HepG2 (cell line): Measurements from ENCODE around the gene VSNL1. TPM values are rescaled to one million over a fixed set of nuclear protein-coding genes. Genes with fewer than 3 reads are reported as not detected.
A peak's percentile ranks its signal among the peaks of the same experiment; 100 is the strongest.

Experiments used
- ARID3A ChIP-seq: IDR thresholded peaks from 2 replicates; pipeline ENCODE4 v1.6.1; 2012; ENCODE audit warnings: low read depth, low read length, improper control_type of control experiment
- BRD4 ChIP-seq: sonication (generic); formaldehyde crosslinking; IDR thresholded peaks from 2 replicates; pipeline ENCODE4 v1.4.0; 2020; ENCODE audit warnings: missing genetic modification reagents
- CENPT ChIP-seq: sonication (generic); formaldehyde crosslinking; IDR thresholded peaks from 2 replicates; pipeline ENCODE4 v1.8.0; 2022; ENCODE audit warnings: low read depth, mild to moderate bottlenecking, moderate library complexity, missing genetic modification reagents
- GMEB2 ChIP-seq: IDR thresholded peaks from 2 replicates; pipeline ENCODE4 v1.6.1; 2016; ENCODE audit warnings: missing biosample characterization, missing genetic modification reagents, low read depth
- HOMEZ ChIP-seq: IDR thresholded peaks from 2 replicates; pipeline ENCODE4 v1.6.1; 2016; ENCODE audit warnings: low read depth
- MAF1 ChIP-seq: sonication (generic); formaldehyde crosslinking; IDR thresholded peaks from 2 replicates; pipeline ENCODE4 v1.5.0; 2020; ENCODE audit warnings: missing genetic modification reagents, borderline replicate concordance
- PRDM10 ChIP-seq: sonication (generic); formaldehyde crosslinking; IDR thresholded peaks from 2 replicates; pipeline ENCODE4 v1.4.0; 2020; ENCODE audit warnings: low read depth, missing genetic modification reagents
- SMAD9 ChIP-seq: sonication (generic); formaldehyde crosslinking; IDR thresholded peaks from 2 replicates; pipeline ENCODE4 v1.5.1; 2020; ENCODE audit warnings: mild to moderate bottlenecking, missing genetic modification reagents
- ZBTB21 ChIP-seq: sonication (generic); formaldehyde crosslinking; IDR thresholded peaks from 2 replicates; pipeline ENCODE4 v1.4.0; 2020; ENCODE audit warnings: missing genetic modification reagents
- ZFX ChIP-seq: sonication (generic); formaldehyde crosslinking; IDR thresholded peaks from 2 replicates; pipeline ENCODE4 v1.4.0; 2020; ENCODE audit warnings: mild to moderate bottlenecking, low read depth, missing genetic modification reagents, moderate library complexity
- ZNF337 ChIP-seq: sonication (generic); formaldehyde crosslinking; IDR thresholded peaks from 2 replicates; pipeline ENCODE4 v1.5.1; 2020; ENCODE audit warnings: missing genetic modification reagents, low read depth, mild to moderate bottlenecking, borderline replicate concordance
- ZNF383 ChIP-seq: sonication (generic); formaldehyde crosslinking; IDR thresholded peaks from 2 replicates; pipeline ENCODE4 v1.4.0; 2020; ENCODE audit warnings: missing genetic modification reagents, mild to moderate bottlenecking, borderline replicate concordance
- polyA plus RNA-seq, 8 experiments: library from polyadenylated mRNA; depleted of rRNA in 3 of 8; stranded (reverse) in 7 of 8; unstranded in 1 of 8; fragments of >200 nt; fragmentation: Illumina TruSeq in 4 of 8; extraction: Trizol in 4 of 8; gene quantifications; 2 replicates each; pipeline versions ENCODE4 v1.2.1 to v1.2.3, GENCODE V29; 2011 to 2016; ENCODE audit warnings: low read depth in 4 of 8, missing spikeins in 1 of 8, mixed read lengths in 1 of 8; ENCODE audit not compliant: insufficient read depth in 1 of 8
- total RNA-seq, 5 experiments: library from RNA; depleted of rRNA; stranded (reverse); fragments of >200 nt; fragmentation: Illumina TruSeq; extraction: Trizol; gene quantifications; 2 replicates each; pipeline ENCODE4 v1.2.3, GENCODE V29; 2016; ENCODE audit warnings: low read depth in 1 of 5

Gene VSNL1
- total and polyA plus RNA-seq, 2 of the 13 experiments (the other 11 are each of a cell fraction or from before 2014, with no cell fraction given) = 63.2 to 95.9 TPM

GRCh38 chr2:17540093-17540812 lies at the start of gene VSNL1 (continued):
- TF ChIP-seq GMEB2 = no peak
- TF ChIP-seq PRDM10 = peak; percentile 50; the same call in 1 of the 2 replicates
- no peak; the same call in 1 of the 2 replicates for TF ChIP-seq ZBTB21 (CRISPR knock-in tag)
- no peak; the same call in 1 of the 2 replicates for TF ChIP-seq BRD4 (CRISPR knock-in tag)
- no peak for TF ChIP-seq ZNF383 (CRISPR knock-in tag)
- peak; percentile 97 for TF ChIP-seq ZNF337 (CRISPR knock-in tag)
- TF ChIP-seq MAF1 (CRISPR knock-in tag) = 0 out of 2 replicates have a peak, but pooled peaks have one; percentile 12
- TF ChIP-seq ZFX = peak; percentile 87
- TF ChIP-seq CENPT (CRISPR knock-in tag) = no peak
- peak; percentile 62; the same call in 1 of the 2 replicates for TF ChIP-seq ARID3A
- TF ChIP-seq HOMEZ (CRISPR knock-in tag) = peak; percentile 85; the same call in 1 of the 2 replicates
- no peak for TF ChIP-seq SMAD9 (CRISPR knock-in tag)
